HCT116 (cell line): ENCODE measurements around the gene MCL1. TPM values are rescaled to one million over a fixed set of nuclear protein-coding genes. Genes with fewer than 3 reads are reported as not detected.

Experiments
- ATAC-seq: fragments of 200-7000 bp; cut with Tn5 transposase; 2 replicates; pipeline ENCODE4 v1.9.1; 2020; ENCODE audit warnings: mild to moderate bottlenecking, moderate library complexity
- BruUV-seq: library from RNA; stranded (reverse); fragments of 400-500 nt; replicated peaks from 2 replicates; lab custom pipeline; 2021; lab: Mats Ljungman, UMichigan
- CTCF ChIA-PET: fragments of 300-600 bp; sonication (Branson Sonifier 250); formaldehyde crosslinking; loops from one replicate; lab custom pipeline; 2021; ENCODE audit warnings: antibody characterized with exemption; lab: Charles Lee
- POLR2A ChIA-PET: fragments of 300-600, 350-600 bp; sonication (Branson Sonifier 250); formaldehyde crosslinking; loops from one replicate; lab custom pipeline; 2021; ENCODE audit warnings: antibody characterized with exemption; lab: Charles Lee
- RAD21 ChIA-PET, 2 experiments: fragments of 300-600 bp; sonication (Branson Sonifier 250); formaldehyde crosslinking; loops; one replicate each; lab custom pipeline; 2023; ENCODE audit warnings: low total read pairs in 2 of 2; ENCODE audit not compliant: uncharacterized antibody in 2 of 2, unreplicated experiment in 2 of 2, low non-redundant PET in 1 of 2; lab: Charles Lee
- DNase-seq: peaks from one replicate; pipeline ENCODE4 v3.0.0-alpha.2; 2010; ENCODE audit warnings: low read depth, low spot score
- H2AFZ ChIP-seq: fragments of 200-600 bp; shearing (Covaris generic), sonication (generic); 2 replicates; pipeline ENCODE4 v1.6.1; 2017; ENCODE audit warnings: low read depth, mixed run types, mixed read lengths, antibody characterized with exemption, low read length; ENCODE audit not compliant: poor library complexity, severe bottlenecking
- H3K27ac ChIP-seq: 2 replicates; pipeline ENCODE4 v1.5.1; 2012; ENCODE audit warnings: low read depth, low read length
- H3K27me3 ChIP-seq: fragments of 200-600 bp; sonication (generic); 2 replicates; pipeline ENCODE4 v1.6.1; 2016; ENCODE audit warnings: mixed run types, low read length, mixed read lengths; ENCODE audit not compliant: insufficient read depth
- H3K36me3 ChIP-seq, 2 experiments: fragments of 200-500 bp in 1 of 2; fragments of 200-600 bp in 1 of 2; sonication (Bioruptor generic) in 1 of 2; sonication (generic) in 1 of 2; 2 replicates each; pipeline versions ENCODE4 v1.5.1 to v1.6.1; 2014 to 2016; ENCODE audit warnings: low read length in 2 of 2, inconsistent platforms in 1 of 2, mixed read lengths in 1 of 2, mixed run types in 1 of 2; ENCODE audit not compliant: insufficient read depth in 2 of 2, control insufficient read depth in 1 of 2
- H3K4me1 ChIP-seq, 2 experiments: fragments of 200-600 bp in 1 of 2; sonication (generic) in 1 of 2; 2 replicates each; pipeline versions ENCODE4 v1.5.1 to v1.6.1; 2012 to 2017; ENCODE audit warnings: low read length in 2 of 2, inconsistent platforms in 1 of 2, mild to moderate bottlenecking in 1 of 2, mixed read lengths in 1 of 2, mixed run types in 1 of 2, moderate library complexity in 1 of 2; ENCODE audit not compliant: insufficient read depth in 2 of 2, control insufficient read depth in 1 of 2
- H3K4me2 ChIP-seq: fragments of 200-600 bp; sonication (generic); 2 replicates; pipeline ENCODE4 v1.6.1; 2017; ENCODE audit warnings: mixed run types, low read length, mixed read lengths
- H3K4me3 ChIP-seq, 2 experiments: fragments of 200-600 bp in 1 of 2; sonication (generic) in 1 of 2; replicated peaks in 1 of 2; 2 replicates each; pipeline ENCODE4 v1.5.1; 2011 to 2016; ENCODE audit warnings: low read length in 2 of 2, control low read depth in 1 of 2, low read depth in 1 of 2, mild to moderate bottlenecking in 1 of 2, mixed read lengths in 1 of 2, mixed run types in 1 of 2
- H3K79me2 ChIP-seq: fragments of 200-600 bp; sonication (generic); 2 replicates; pipeline ENCODE4 v1.6.1; 2017; ENCODE audit warnings: mild to moderate bottlenecking, mixed run types, low read length, moderate library complexity, mixed read lengths; ENCODE audit not compliant: insufficient read depth
- H3K9ac ChIP-seq: fragments of 200-600 bp; sonication (generic); 2 replicates; pipeline ENCODE4 v1.6.1; 2016; ENCODE audit warnings: low read length, mixed read lengths
- H3K9me2 ChIP-seq: fragments of 200-600 bp; sonication (generic), shearing (Covaris generic); 2 replicates; pipeline ENCODE4 v1.6.1; 2017; ENCODE audit warnings: mixed run types, mild to moderate bottlenecking, moderate library complexity; ENCODE audit not compliant: insufficient read depth
- H3K9me3 ChIP-seq, 2 experiments: fragments of 200-500 bp in 1 of 2; fragments of 200-600 bp in 1 of 2; sonication (Bioruptor generic) in 1 of 2; sonication (generic) in 1 of 2; 2 replicates each; pipeline ENCODE4 v1.6.1; 2014 to 2017; ENCODE audit warnings: low read length in 2 of 2, mixed read lengths in 2 of 2, inconsistent platforms in 1 of 2, low read depth in 1 of 2, mild to moderate bottlenecking in 1 of 2, mixed run types in 1 of 2, moderate library complexity in 1 of 2; ENCODE audit not compliant: control insufficient read depth in 1 of 2, insufficient read depth in 1 of 2
- H4K20me1 ChIP-seq: fragments of 200-600 bp; sonication (generic), shearing (Covaris generic); 2 replicates; pipeline ENCODE4 v1.6.1; 2017; ENCODE audit warnings: mixed run types, mild to moderate bottlenecking, moderate library complexity; ENCODE audit not compliant: insufficient read depth
- CBX3 ChIP-seq: IDR thresholded peaks from 2 replicates; pipeline ENCODE4 v1.6.1; 2012; ENCODE audit warnings: low read depth
- EGR1 ChIP-seq: IDR thresholded peaks from 2 replicates; pipeline ENCODE4 v1.6.1; 2012; ENCODE audit warnings: low read depth
- ELF1 ChIP-seq: IDR thresholded peaks from 2 replicates; pipeline ENCODE4 v1.6.1; 2012; ENCODE audit warnings: low read depth, borderline replicate concordance
- EZH2 ChIP-seq: fragments of 200-600 bp; sonication (generic); IDR thresholded peaks from 2 replicates; pipeline ENCODE4 v1.6.1; 2017; ENCODE audit warnings: antibody characterized with exemption, mixed run types
- EZH2phosphoT487 ChIP-seq: fragments of 200-600 bp; IDR thresholded peaks from 2 replicates; pipeline ENCODE4 v1.6.1; 2018; ENCODE audit warnings: antibody characterized with exemption, borderline replicate concordance
- FOSL1 ChIP-seq: IDR thresholded peaks from 2 replicates; pipeline ENCODE4 v1.6.1; 2012; ENCODE audit warnings: low read depth
- POLR2A ChIP-seq: IDR thresholded peaks from 2 replicates; pipeline ENCODE4 v1.7.0; 2011; ENCODE audit warnings: borderline replicate concordance; ENCODE audit not compliant: insufficient read depth, insufficient read length; ENCODE audit errors: extremely low read depth
- POLR2AphosphoS5 ChIP-seq: IDR thresholded peaks from 2 replicates; pipeline ENCODE4 v1.6.1; 2011; ENCODE audit warnings: mild to moderate bottlenecking, low read depth, low read length, moderate library complexity
- RAD21 ChIP-seq: IDR thresholded peaks from 2 replicates; pipeline ENCODE4 v1.6.1; 2012; ENCODE audit warnings: low read depth, mild to moderate bottlenecking
- REST ChIP-seq: IDR thresholded peaks from 2 replicates; pipeline ENCODE4 v1.6.1; 2012; ENCODE audit warnings: low read depth
- SIN3A ChIP-seq: IDR thresholded peaks from 2 replicates; pipeline ENCODE4 v1.6.1; 2012; ENCODE audit warnings: low read depth
- SP1 ChIP-seq: IDR thresholded peaks from 2 replicates; pipeline ENCODE4 v1.6.1; 2012; ENCODE audit warnings: low read depth
- SRF ChIP-seq: IDR thresholded peaks from 2 replicates; pipeline ENCODE4 v1.6.1; 2012; ENCODE audit warnings: low read depth
- TCF7L2 ChIP-seq: IDR thresholded peaks from 2 replicates; pipeline ENCODE4 v1.7.0; 2011; ENCODE audit warnings: borderline replicate concordance, inconsistent platforms; ENCODE audit not compliant: insufficient read depth, insufficient read length; ENCODE audit errors: extremely low read depth
- ZBTB33 ChIP-seq: IDR thresholded peaks from 2 replicates; pipeline ENCODE4 v1.6.1; 2011; ENCODE audit warnings: mild to moderate bottlenecking, low read length, moderate library complexity; ENCODE audit not compliant: insufficient replicate concordance; ENCODE audit errors: extremely low read depth
- ZFX ChIP-seq: fragments of 450-650 bp; IDR thresholded peaks from 2 replicates; pipeline ENCODE4 v1.6.1; 2017
- ZNF274 ChIP-seq: fragments of 200-500 bp; sonication (Bioruptor generic); IDR thresholded peaks from 2 replicates; pipeline ENCODE4 v1.6.1; 2014; ENCODE audit warnings: mild to moderate bottlenecking, low read depth, low read length, inconsistent platforms
- intact Hi-C: fragments of 100-400 bp; cut with micrococcal nuclease; formaldehyde crosslinking; loops from 2 replicates; pipeline ENCODE4 v1.10.0; 2022
- total RNA-seq: library from RNA; stranded (reverse); gene quantifications from one replicate; pipeline ENCODE4 v1.2.1, GENCODE V29; 2021; ENCODE audit not compliant: unreplicated experiment
- TF ChIP-seq, protein P1 (sequence below), 3 experiments: fragments of 200-600 bp in 1 of 3; sonication (generic) in 1 of 3; IDR thresholded peaks in 2 of 3; conservative IDR thresholded peaks in 1 of 3; 2 replicates each; pipeline ENCODE4 v1.5.1; 2012 to 2017; ENCODE audit warnings: low read depth in 2 of 3, low read length in 2 of 3, antibody characterized with exemption in 1 of 3, borderline replicate concordance in 1 of 3, control low read depth in 1 of 3, mild to moderate bottlenecking in 1 of 3, mixed read lengths in 1 of 3, mixed run types in 1 of 3, moderate library complexity in 1 of 3; ENCODE audit not compliant: insufficient read depth in 1 of 3
- TF ChIP-seq, protein P2 (sequence below): IDR thresholded peaks from 2 replicates; pipeline ENCODE4 v1.6.1; 2012
- TF ChIP-seq, protein P3 (sequence below): IDR thresholded peaks from 2 replicates; pipeline ENCODE4 v1.6.1; 2012

Gene MCL1
- total RNA-seq, 1 experiment from 2014 or later = 146 TPM

GRCh38 chr1:150557065-150557600, 22.3 kb downstream of the MCL1 start:
- H3K27me3 ChIP-seq = no peaks in the 10 kb centered on the region
- POLR2A ChIA-PET = no interaction called here
- H3K4me2 ChIP-seq = no peak overlapping the region
- no peak for ATAC-seq
- H3K36me3 ChIP-seq = no peaks in the 10 kb centered on the region
- BruUV-seq = no TSS peak
- no peak for DNase-seq
- TF ChIP-seq, protein P1, sequence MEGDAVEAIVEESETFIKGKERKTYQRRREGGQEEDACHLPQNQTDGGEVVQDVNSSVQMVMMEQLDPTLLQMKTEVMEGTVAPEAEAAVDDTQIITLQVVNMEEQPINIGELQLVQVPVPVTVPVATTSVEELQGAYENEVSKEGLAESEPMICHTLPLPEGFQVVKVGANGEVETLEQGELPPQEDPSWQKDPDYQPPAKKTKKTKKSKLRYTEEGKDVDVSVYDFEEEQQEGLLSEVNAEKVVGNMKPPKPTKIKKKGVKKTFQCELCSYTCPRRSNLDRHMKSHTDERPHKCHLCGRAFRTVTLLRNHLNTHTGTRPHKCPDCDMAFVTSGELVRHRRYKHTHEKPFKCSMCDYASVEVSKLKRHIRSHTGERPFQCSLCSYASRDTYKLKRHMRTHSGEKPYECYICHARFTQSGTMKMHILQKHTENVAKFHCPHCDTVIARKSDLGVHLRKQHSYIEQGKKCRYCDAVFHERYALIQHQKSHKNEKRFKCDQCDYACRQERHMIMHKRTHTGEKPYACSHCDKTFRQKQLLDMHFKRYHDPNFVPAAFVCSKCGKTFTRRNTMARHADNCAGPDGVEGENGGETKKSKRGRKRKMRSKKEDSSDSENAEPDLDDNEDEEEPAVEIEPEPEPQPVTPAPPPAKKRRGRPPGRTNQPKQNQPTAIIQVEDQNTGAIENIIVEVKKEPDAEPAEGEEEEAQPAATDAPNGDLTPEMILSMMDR (IDR thresholded peaks at IDR 0.05 in 2 of 3, conservative IDR thresholded peaks at IDR 0.05 in 1 of 3; ENCODE audit: borderline replicate concordance in 1 of 3, insufficient read depth in 1 of 3, low read depth in 2 of 3, low read length in 2 of 3) = no peak
- no peak for TF ChIP-seq POLR2AphosphoS5
- no peak for TF ChIP-seq CBX3
- TF ChIP-seq ZNF274 = no peak
- TF ChIP-seq SP1 = no peak
- TF ChIP-seq ELF1 = no peak
- no peak for TF ChIP-seq EZH2
- TF ChIP-seq ZFX = no peak
- no peak for TF ChIP-seq REST
- TF ChIP-seq RAD21 = no peak
- TF ChIP-seq, protein P2, sequence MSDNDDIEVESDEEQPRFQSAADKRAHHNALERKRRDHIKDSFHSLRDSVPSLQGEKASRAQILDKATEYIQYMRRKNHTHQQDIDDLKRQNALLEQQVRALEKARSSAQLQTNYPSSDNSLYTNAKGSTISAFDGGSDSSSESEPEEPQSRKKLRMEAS = no peak
- no peak for TF ChIP-seq EZH2phosphoT487
- no peak for TF ChIP-seq TCF7L2
- TF ChIP-seq, protein P3, sequence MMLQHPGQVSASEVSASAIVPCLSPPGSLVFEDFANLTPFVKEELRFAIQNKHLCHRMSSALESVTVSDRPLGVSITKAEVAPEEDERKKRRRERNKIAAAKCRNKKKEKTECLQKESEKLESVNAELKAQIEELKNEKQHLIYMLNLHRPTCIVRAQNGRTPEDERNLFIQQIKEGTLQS = no peak
- TF ChIP-seq SIN3A = no peak
- TF ChIP-seq FOSL1 = no peak
- TF ChIP-seq EGR1 = no peak
- no peak for TF ChIP-seq POLR2A
- no peak for TF ChIP-seq ZBTB33
- no peak for TF ChIP-seq SRF
- TF ChIP-seq, all 23 proteins: peak for 0
- no peaks in the 10 kb centered on the region for H3K9me3 ChIP-seq
- H3K79me2 ChIP-seq = peaks cover 4% of the 10 kb centered on the region; the same call in 1 of the 2 replicates
- H3K4me3 ChIP-seq = no peak overlapping the region
- ChIA-PET RAD21 (no interaction called here), CTCF (interaction anchor here (1.2 kb wide), 1 partner anchor 72 kb away, joined by 3 read pairs; the partner anchor contains the start of gene ENSA)
- H3K9me2 ChIP-seq = no peaks in the 10 kb centered on the region
- intact Hi-C loops = no loop called here
- no peak overlapping the region for H3K27ac ChIP-seq
- H2AFZ ChIP-seq = no peak overlapping the region
- no peak overlapping the region for H3K9ac ChIP-seq
- H4K20me1 ChIP-seq = no peaks in the 10 kb centered on the region
- H3K4me1 ChIP-seq = peaks cover 14 to 32% of the 10 kb centered on the region in 2 experiments
